Activated T-cell treated with anti-CD3 and anti-CD28 coated beads, Interleukin-2, amount 50 U/mL, for 72 hours (primary cell): Measurements from ENCODE around the gene LRRC37B. TPM values are rescaled to one million over a fixed set of nuclear protein-coding genes. Genes with fewer than 3 reads are reported as not detected.
"Not testable (repeated sequence)": the region's sequence is repeated elsewhere in the genome, so short reads cannot be mapped to it uniquely, and the experiment has no call there.

Experiments
- ATAC-seq, 2 donors: fragments of 150-1000 bp; cut with Tn5 transposase; replicated peaks in 1 of 2; 2 replicates each; pipeline ENCODE4 v1.10.0; 2021; ENCODE audit warnings: moderate library complexity in 2 of 2, mild to moderate bottlenecking in 1 of 2
- DNase-seq, 2 donors: peaks; one replicate each; pipeline ENCODE4 v3.0.0; 2021 to 2022; ENCODE audit warnings: mixed read lengths in 1 of 2
- H3K27ac Mint-ChIP-seq: one replicate; pipeline ENCODE4 v1.8.0; 2022; ENCODE audit warnings: mild to moderate bottlenecking, moderate library complexity, mixed read lengths
- H3K27me3 Mint-ChIP-seq: one replicate; pipeline ENCODE4 v1.8.0; 2022; ENCODE audit warnings: low read depth, mixed read lengths
- H3K36me3 Mint-ChIP-seq, 2 donors: one replicate each; pipeline ENCODE4 v1.8.0; 2022; ENCODE audit warnings: mixed read lengths in 2 of 2, mild to moderate bottlenecking in 1 of 2; ENCODE audit not compliant: insufficient read depth in 2 of 2
- H3K4me1 Mint-ChIP-seq: one replicate; pipeline ENCODE4 v1.8.0; 2022; ENCODE audit warnings: low read depth, mixed read lengths
- H3K4me3 Mint-ChIP-seq, 2 donors: one replicate each; pipeline ENCODE4 v1.8.0; 2022; ENCODE audit warnings: mild to moderate bottlenecking in 2 of 2, mixed read lengths in 2 of 2, moderate library complexity in 2 of 2
- H3K9me3 Mint-ChIP-seq, 2 donors: one replicate each; pipeline ENCODE4 v1.8.0; 2022; ENCODE audit warnings: mixed read lengths in 2 of 2
- total RNA-seq, 2 donors: library from RNA; stranded (reverse); gene quantifications; one replicate each; pipeline ENCODE4 v1.2.3, GENCODE V29; 2022

LRRC37B gene
- total RNA-seq, 2 donors from 2014 or later: 41.8 to 48.6 TPM

GRCh38 chr17:32055425-32055824 is 48.2 kb downstream of the LRRC37B start:
- not testable (repeated sequence) for DNase-seq, H3K27me3 Mint-ChIP-seq, H3K9me3 Mint-ChIP-seq, H3K4me1 Mint-ChIP-seq, H3K36me3 Mint-ChIP-seq, ATAC-seq, H3K4me3 Mint-ChIP-seq, H3K27ac Mint-ChIP-seq

GRCh38 chr17:32056500-32056899 is 49.3 kb downstream of the LRRC37B start:
- not testable (repeated sequence) for H3K9me3 Mint-ChIP-seq, DNase-seq, H3K4me1 Mint-ChIP-seq, ATAC-seq, H3K27me3 Mint-ChIP-seq, H3K27ac Mint-ChIP-seq, H3K36me3 Mint-ChIP-seq, H3K4me3 Mint-ChIP-seq

DNA sequence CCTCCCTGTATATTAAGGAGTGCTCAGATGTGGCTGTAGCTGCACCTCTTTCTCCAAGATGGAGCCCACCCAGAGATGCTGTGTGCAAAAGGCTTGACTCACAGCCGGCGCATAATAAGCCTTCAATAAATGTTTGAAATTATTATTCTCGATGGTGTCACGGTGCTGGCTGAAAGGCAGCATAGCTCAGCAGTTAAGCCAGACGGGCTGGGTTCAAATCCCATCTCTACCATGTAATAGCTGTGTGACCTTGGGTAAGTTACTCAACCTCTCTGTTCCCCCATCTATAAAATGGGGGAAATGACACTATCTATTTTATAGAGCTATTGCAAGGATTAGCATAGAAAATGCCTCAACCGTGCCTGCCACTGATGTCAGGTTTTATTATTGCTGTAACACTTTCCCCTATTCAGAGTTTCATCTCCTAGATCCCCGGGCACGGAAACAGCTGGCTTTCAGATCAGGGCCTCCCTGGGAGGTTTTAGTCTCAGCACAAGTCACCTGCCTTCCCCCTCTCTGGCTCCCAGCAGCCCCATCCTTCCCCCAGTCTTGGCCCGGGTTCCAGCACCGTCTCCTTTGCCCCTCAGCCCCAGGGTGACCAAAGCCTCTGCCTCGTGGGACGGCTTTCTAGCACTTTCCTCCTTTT is 50.4 kb downstream of the LRRC37B start:
- ATAC-seq, H3K4me3 Mint-ChIP-seq, H3K9me3 Mint-ChIP-seq, H3K4me1 Mint-ChIP-seq, H3K36me3 Mint-ChIP-seq, H3K27ac Mint-ChIP-seq, DNase-seq, H3K27me3 Mint-ChIP-seq: not testable (repeated sequence)

GRCh38 chr17:32060695-32061094 is 53.5 kb downstream of the LRRC37B start:
- H3K36me3 Mint-ChIP-seq, H3K9me3 Mint-ChIP-seq, H3K4me3 Mint-ChIP-seq, H3K27me3 Mint-ChIP-seq, H3K4me1 Mint-ChIP-seq, DNase-seq, H3K27ac Mint-ChIP-seq: not testable (repeated sequence)
- peak; percentile 69 to 73 for ATAC-seq

DNA sequence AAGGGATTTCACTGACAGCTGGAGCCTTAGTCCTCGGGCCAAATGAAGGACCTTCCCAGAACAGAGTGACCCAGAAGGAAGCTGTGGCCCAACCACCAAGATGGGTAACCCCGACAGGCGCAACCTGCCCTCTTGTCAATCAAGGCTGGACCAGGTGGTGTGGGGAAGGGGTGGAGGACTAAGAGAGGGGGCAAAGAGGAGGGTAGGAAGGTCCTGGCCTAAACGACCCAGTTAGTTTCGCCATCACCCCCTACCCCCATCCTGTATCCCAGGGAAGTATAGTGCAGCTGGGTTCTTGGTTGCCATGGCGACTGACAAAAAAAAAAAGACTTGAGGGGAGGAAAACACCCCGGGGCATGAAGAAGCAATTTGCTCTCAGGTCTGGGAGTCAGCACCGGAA is 54.7 kb downstream of the LRRC37B start:
- not testable (repeated sequence) for H3K4me1 Mint-ChIP-seq, H3K27me3 Mint-ChIP-seq, H3K36me3 Mint-ChIP-seq, H3K27ac Mint-ChIP-seq, DNase-seq, ATAC-seq, H3K9me3 Mint-ChIP-seq
- peak overlapping the region in 1 of 2 donors; percentile 44 for H3K4me3 Mint-ChIP-seq

DNA sequence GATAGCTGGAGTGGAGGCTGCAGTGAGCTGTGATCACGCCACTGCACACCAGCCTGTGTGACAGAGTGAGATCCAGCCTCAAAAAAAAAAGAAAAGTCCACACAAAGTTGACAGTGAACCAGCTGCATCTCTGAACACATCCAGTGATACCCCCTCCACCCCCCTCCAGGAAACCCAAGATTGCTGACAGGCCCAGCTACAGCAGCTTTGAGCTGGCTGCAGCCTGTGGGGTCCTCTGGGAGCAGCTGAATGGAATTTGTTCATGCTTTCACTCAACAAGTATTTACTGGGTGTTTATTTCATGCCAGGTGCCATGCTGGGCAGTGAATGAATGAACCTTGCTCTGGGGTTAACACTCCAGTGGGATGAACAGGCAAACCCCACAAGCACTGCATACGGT is 56.9 kb downstream of the LRRC37B start:
- H3K36me3 Mint-ChIP-seq, DNase-seq, ATAC-seq, H3K4me1 Mint-ChIP-seq, H3K27ac Mint-ChIP-seq, H3K9me3 Mint-ChIP-seq, H3K27me3 Mint-ChIP-seq, H3K4me3 Mint-ChIP-seq: not testable (repeated sequence)

- not testable (repeated sequence) for H3K36me3 Mint-ChIP-seq, H3K27me3 Mint-ChIP-seq, H3K9me3 Mint-ChIP-seq, H3K27ac Mint-ChIP-seq, H3K4me1 Mint-ChIP-seq, ATAC-seq, DNase-seq, H3K4me3 Mint-ChIP-seq
These were observed 59.0 kb downstream of the LRRC37B start for GRCh38 chr17:32066123-32066680.

- not testable (repeated sequence) for H3K4me1 Mint-ChIP-seq, H3K27ac Mint-ChIP-seq, H3K36me3 Mint-ChIP-seq, H3K9me3 Mint-ChIP-seq, H3K27me3 Mint-ChIP-seq
- DNase-seq: peak; percentile 58 to 65
- peak; percentile 91 to 94 for ATAC-seq
- peak overlapping the region; percentile 50 to 63 for H3K4me3 Mint-ChIP-seq
These were observed 59.9 kb downstream of the LRRC37B start for GRCh38 chr17:32066863-32067642.

- not testable (repeated sequence) for H3K4me1 Mint-ChIP-seq, H3K27me3 Mint-ChIP-seq, ATAC-seq, H3K36me3 Mint-ChIP-seq, DNase-seq, H3K4me3 Mint-ChIP-seq, H3K9me3 Mint-ChIP-seq, H3K27ac Mint-ChIP-seq
These were observed 61.9 kb downstream of the LRRC37B start for GRCh38 chr17:32069067-32069466.

GRCh38 chr17:32071961-32072360 is 64.8 kb downstream of the LRRC37B start:
- not testable (repeated sequence) for H3K36me3 Mint-ChIP-seq, H3K4me3 Mint-ChIP-seq
- peak; percentile 99 for ATAC-seq

GRCh38 chr17:32073131-32073530 is 65.9 kb downstream of the LRRC37B start:
- not testable (repeated sequence) for H3K4me3 Mint-ChIP-seq, DNase-seq, H3K4me1 Mint-ChIP-seq, H3K27me3 Mint-ChIP-seq, H3K9me3 Mint-ChIP-seq, ATAC-seq, H3K27ac Mint-ChIP-seq, H3K36me3 Mint-ChIP-seq

More at GRCh38 chr17:32071961-32072360, 64.8 kb downstream of the LRRC37B start:
- peak; percentile 46 to 54 for DNase-seq
- not testable (repeated sequence) for H3K27me3 Mint-ChIP-seq, H3K27ac Mint-ChIP-seq, H3K4me1 Mint-ChIP-seq, H3K9me3 Mint-ChIP-seq

DNA sequence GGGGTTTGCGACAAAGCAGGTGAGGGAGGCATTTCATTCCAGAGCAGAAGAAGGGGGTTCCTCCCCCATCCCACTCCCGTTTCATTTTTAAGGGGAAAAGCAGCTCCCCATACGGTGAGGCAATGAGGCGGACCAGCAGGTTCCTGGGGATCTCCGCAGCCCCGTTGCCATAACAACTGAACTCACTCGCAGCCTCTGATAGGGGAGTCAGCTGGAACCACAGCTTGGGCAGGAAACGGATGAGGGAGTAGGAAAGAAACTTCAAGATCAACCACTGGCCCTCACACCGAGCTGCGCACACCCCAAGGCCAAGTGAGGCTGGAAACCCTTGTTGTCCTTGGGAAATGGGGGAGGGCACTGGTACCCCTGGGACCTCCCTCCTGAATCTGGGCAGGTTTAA is 72.6 kb downstream of the LRRC37B start:
- peak; percentile 80 to 85 for DNase-seq
- H3K4me3 Mint-ChIP-seq: peak overlapping the region; percentile 80 to 88
- not testable (repeated sequence) for H3K27ac Mint-ChIP-seq, H3K4me1 Mint-ChIP-seq, H3K36me3 Mint-ChIP-seq, H3K9me3 Mint-ChIP-seq, H3K27me3 Mint-ChIP-seq
- peak; percentile 97 to 98 for ATAC-seq

DNA sequence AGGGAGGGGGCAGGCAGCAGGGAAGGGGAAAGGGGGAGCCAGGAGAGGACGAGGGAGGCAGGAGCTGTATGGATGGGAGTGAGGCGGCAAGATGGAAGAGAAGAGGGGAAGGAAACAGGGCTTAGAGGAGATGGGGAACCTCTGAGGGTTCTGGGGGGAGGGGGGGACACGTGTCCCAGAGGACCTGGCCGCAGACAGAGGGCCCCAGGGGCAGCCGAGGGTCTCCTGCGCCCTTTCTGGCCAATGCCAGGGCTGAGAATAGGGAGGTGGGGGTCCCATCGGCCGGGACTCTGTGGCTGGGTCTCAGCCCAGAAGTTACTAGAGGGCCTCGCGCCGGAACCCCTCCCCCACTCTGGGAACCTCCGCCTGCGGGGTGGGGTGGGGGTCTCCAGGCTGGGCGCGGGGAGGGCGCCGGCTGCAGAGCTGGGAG is 76.4 kb downstream of the LRRC37B start:
- DNase-seq (peak in 1 of 2 donors; percentile 17), ATAC-seq (peak in 1 of 2 donors; percentile 7)
- H3K4me3 Mint-ChIP-seq: peak overlapping the region; percentile 60 to 62
- H3K4me1 Mint-ChIP-seq, H3K9me3 Mint-ChIP-seq, H3K36me3 Mint-ChIP-seq, H3K27me3 Mint-ChIP-seq: not testable (repeated sequence)
- peak overlapping the region; percentile 68 for H3K27ac Mint-ChIP-seq
